Spinal cord (tissue), 10 donors: ENCODE measurements around the gene CPHXL. TPM values are rescaled to one million over a fixed set of nuclear protein-coding genes. Genes with fewer than 3 reads are reported as not detected.

ENCODE experiments used
- DNase-seq, 6 donors: peaks; one replicate each; pipeline versions ENCODE4 v3.0.0 to v3.0.0-alpha.2; 2013 to 2015; ENCODE audit warnings: low spot score in 6 of 6, low read depth in 4 of 6
- H3K27ac ChIP-seq: one replicate; pipeline ENCODE4 v1.5.1; 2013; ENCODE audit warnings: low read depth, low read length, control low read depth
- H3K27me3 ChIP-seq: one replicate; pipeline ENCODE4 v1.6.1; 2013; ENCODE audit warnings: low read length; ENCODE audit not compliant: control insufficient read depth, insufficient read depth
- H3K36me3 ChIP-seq: one replicate; pipeline ENCODE4 v1.6.1; 2013; ENCODE audit warnings: low read length; ENCODE audit not compliant: control insufficient read depth, insufficient read depth
- H3K4me1 ChIP-seq: one replicate; pipeline ENCODE4 v1.6.1; 2013; ENCODE audit warnings: low read length; ENCODE audit not compliant: control insufficient read depth, insufficient read depth
- H3K4me3 ChIP-seq: one replicate; pipeline ENCODE4 v1.5.1; 2013; ENCODE audit warnings: low read depth, low read length, control low read depth
- H3K9me3 ChIP-seq: one replicate; pipeline ENCODE4 v1.6.1; 2013; ENCODE audit warnings: low read length; ENCODE audit not compliant: control insufficient read depth, insufficient read depth
- WGBS: methylation state at CpG from one replicate; pipeline ENCODE4 v1.1.5; 2013; ENCODE audit warnings: missing lambda C conversion rate; ENCODE audit not compliant: insufficient coverage; 5-methylcytosine and 5-hydroxymethylcytosine counted together
- polyA plus RNA-seq, 2 donors: library from polyadenylated mRNA; unstranded; fragments of 120-200 nt; gene quantifications; one replicate each; pipeline ENCODE4 v1.2.1, GENCODE V29; 2013; ENCODE audit not compliant: insufficient read length in 2 of 2
- total RNA-seq, 2 donors: library from RNA; depleted of rRNA in 1 of 2; stranded (reverse); fragments of 120-200 nt in 1 of 2; fragments of >200 nt in 1 of 2; gene quantifications; one replicate each; pipeline versions ENCODE4 v1.2.3 to v1.2.4, GENCODE V29; 2013 to 2014
- donor health status: healthy.

CPHXL gene
- total and polyA plus RNA-seq, 4 donors: not detected

DNA sequence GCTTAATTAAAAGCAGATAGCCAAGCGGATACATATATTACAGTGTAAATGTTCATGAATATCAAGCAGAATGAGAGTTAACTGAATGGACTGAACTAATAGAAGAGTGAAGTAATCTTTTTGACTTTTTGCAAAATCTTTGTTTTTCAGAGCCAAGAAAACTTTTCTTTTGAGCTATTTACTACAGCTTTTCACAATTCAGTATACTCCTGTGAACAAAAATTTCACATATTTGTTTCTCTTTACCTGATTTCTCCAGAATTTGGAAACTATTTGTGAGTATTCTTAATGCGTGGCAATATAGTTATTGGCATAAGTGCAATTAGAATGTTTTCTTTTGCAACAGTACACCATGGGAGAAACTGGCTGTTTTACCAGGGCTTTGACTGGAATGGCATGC, 15.9 kb downstream of the CPHXL start:
- Histone ChIP-seq H3K4me3 (no peak overlapping the region), H3K27me3 (no peaks in the 10 kb centered on the region), H3K9me3 (peaks cover 12% of the 10 kb centered on the region), H3K36me3 (no peaks in the 10 kb centered on the region), H3K27ac (no peak overlapping the region), H3K4me1 (no peaks in the 10 kb centered on the region)
- no peak for DNase-seq
- WGBS: 100% methylated on average over 1 of the region's 2 CpGs

DNA sequence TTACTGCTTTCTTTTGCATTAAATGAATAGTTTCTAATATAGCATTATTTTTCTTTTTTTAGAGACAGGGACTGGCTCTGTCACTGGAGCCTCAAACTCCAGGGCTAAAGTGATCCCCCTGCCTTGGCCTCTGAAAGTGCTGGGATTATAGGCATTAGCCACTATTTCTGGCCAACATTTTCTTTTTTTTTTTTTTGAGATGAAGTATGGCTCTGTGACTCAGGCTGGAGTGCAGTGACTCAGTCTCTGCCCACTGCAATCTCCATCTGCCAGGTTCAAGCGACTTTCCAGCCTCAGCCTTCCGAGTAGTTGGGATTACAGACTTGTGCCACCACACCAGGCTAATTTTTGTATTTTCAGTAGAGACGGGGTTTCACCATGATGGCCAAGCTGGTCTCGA, 23.0 kb downstream of the CPHXL start:
- DNase-seq: no peak
- no peaks in the 10 kb centered on the region for H3K4me1 ChIP-seq
- whole genome bisulfite sequencing: 97% methylated on average over 3 of the region's 4 CpGs
- no peaks in the 10 kb centered on the region for H3K27me3 ChIP-seq
- no peak overlapping the region for H3K27ac ChIP-seq
- H3K9me3 ChIP-seq: no peaks in the 10 kb centered on the region
- no peak overlapping the region for H3K4me3 ChIP-seq
- no peaks in the 10 kb centered on the region for H3K36me3 ChIP-seq

DNA sequence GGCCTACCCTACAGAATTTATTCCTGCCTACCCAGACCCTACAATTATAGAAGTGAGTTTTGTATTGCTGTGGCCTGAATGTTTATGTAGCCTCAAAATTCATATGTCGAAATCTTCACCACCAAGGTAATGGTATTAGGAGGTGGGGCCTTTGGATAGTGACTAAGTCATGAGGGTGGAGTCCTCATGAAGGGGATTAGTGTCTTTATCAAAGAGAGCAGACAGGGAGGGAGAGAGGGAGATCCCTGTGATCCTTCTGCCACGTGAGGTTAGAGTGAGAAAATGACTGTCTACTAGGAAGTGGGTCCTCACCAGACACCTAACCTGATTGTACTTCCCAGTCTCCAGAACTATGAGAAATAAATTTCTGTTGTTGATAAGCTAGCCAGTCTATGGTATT, 24.0 kb downstream of the CPHXL start:
- WGBS: no CpG with 5 or more reads among the region's 2 CpGs
- no peaks in the 10 kb centered on the region for H3K27me3 ChIP-seq
- no peaks in the 10 kb centered on the region for H3K36me3 ChIP-seq
- DNase-seq: no peak
- H3K9me3 ChIP-seq: no peaks in the 10 kb centered on the region
- H3K4me3 ChIP-seq: no peak overlapping the region
- H3K4me1 ChIP-seq: no peaks in the 10 kb centered on the region
- no peak overlapping the region for H3K27ac ChIP-seq

DNA sequence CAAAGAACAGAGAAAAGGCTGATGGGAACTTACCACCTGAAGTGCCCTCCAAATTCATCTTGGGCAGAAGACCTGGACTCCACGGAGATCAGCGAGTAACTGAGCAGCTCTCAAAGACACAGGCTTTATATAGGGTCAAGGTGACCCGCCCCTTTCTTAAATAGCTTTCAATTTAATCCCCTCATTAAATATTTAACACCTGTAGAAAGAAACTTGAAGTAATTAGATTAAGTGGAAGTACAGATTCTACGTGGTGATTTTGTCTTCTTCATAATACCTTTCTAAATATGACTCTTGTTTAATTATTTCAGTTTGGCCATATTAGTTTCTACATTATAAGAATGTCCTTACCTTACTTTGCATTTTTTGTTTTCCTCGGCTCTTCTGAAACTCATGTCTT, 24.9 kb downstream of the CPHXL start, which contains the start of gene DUXB:
Gene DUXB (minus strand): TSS at position 101 of the 400 bp plus-strand sequence. CDS start 43 bp downstream, at position 58.
- Histone ChIP-seq H3K9me3 (no peaks in the 10 kb centered on the region), H3K27ac (no peak within 1 kb of the TSS), H3K36me3 (no peaks in the 10 kb centered on the region), H3K4me3 (no peak within 1 kb of the TSS), H3K27me3 (no peaks in the 10 kb centered on the region), H3K4me1 (no peaks in the 10 kb centered on the region)
- DNase-seq: no peak
- 67% methylated on average over 1 of the region's 5 CpGs for WGBS

DNA sequence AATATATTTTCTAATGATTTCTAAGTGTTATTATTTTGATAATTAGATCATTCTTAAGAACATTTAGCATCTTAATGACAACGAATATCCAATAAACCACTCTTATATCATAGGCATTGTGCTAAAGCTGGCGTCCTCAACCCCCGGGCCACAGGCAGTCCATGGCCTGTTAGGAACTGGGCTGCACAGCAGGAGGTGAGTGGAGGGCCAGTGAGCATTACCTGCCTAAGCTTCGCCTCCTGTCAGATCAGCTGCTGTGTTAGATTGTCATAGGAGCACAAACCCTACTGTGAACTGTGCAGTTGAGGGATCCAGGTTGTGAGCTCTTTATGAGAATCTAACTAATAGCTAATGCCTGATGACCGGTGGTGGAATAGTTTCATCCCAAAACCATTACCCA, 28.7 kb downstream of the CPHXL start:
- 83% methylated on average over 2 of the region's 5 CpGs for WGBS
- no peak overlapping the region for H3K4me3 ChIP-seq

DNA sequence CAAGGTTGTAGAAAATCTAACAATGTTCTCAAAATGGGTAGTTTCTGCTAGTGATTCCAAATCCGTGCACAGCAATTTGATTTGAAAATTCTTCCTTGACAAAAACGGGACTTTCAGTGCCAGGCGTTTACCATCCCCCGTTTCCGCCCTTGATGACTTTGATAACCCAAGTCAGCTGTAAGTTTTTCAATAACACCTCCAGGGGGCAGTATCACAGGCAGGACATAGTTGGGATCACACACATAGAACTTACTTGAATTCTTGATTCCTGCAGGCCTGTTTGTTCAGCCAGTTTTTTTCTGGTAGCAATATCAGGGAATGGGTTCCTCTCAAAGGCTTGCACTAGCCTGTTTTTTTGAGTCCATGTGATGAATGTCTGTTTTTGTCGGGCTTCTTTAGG, 30.6 kb downstream of the CPHXL start:
- DNase-seq: peak in 1 of 6 donors; percentile 1
- no peaks in the 10 kb centered on the region for H3K27me3 ChIP-seq
- no peaks in the 10 kb centered on the region for H3K36me3 ChIP-seq
- no peaks in the 10 kb centered on the region for H3K9me3 ChIP-seq
- no peaks in the 10 kb centered on the region for H3K4me1 ChIP-seq
- no peak overlapping the region for H3K27ac ChIP-seq
- H3K4me3 ChIP-seq: no peak overlapping the region
- 81% methylated on average over 3 of the region's 6 CpGs for WGBS

More for the DNA sequence above, 28.7 kb downstream of the CPHXL start:
- no peaks in the 10 kb centered on the region for H3K9me3 ChIP-seq
- H3K27me3 ChIP-seq: no peaks in the 10 kb centered on the region
- no peak overlapping the region for H3K27ac ChIP-seq
- no peaks in the 10 kb centered on the region for H3K4me1 ChIP-seq
- DNase-seq: no peak
- H3K36me3 ChIP-seq: no peaks in the 10 kb centered on the region

DNA sequence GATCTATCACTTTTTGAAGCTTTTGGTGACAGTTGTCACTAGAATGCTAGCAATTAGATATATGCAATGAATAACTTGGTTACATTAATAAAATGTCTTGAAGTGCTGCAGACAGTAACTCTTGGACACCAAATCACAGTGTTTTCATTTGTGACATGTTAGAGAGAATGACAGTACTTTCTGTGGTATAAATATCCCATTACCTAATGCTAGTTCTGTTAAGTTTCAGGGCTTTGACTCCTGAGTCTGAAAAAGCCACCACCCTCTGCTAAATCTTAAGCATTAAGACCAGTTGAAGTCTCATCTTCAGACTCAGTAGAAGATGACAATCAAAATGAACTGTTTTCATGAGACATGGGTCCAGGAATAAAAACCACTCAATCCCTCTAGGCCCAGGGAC, 38.9 kb downstream of the CPHXL start:
- H3K4me1 ChIP-seq: no peaks in the 10 kb centered on the region
- no peak overlapping the region for H3K27ac ChIP-seq
- no peak for DNase-seq
- H3K27me3 ChIP-seq: no peaks in the 10 kb centered on the region
- no peaks in the 10 kb centered on the region for H3K36me3 ChIP-seq
- no peaks in the 10 kb centered on the region for H3K9me3 ChIP-seq
- H3K4me3 ChIP-seq: no peak overlapping the region

DNA sequence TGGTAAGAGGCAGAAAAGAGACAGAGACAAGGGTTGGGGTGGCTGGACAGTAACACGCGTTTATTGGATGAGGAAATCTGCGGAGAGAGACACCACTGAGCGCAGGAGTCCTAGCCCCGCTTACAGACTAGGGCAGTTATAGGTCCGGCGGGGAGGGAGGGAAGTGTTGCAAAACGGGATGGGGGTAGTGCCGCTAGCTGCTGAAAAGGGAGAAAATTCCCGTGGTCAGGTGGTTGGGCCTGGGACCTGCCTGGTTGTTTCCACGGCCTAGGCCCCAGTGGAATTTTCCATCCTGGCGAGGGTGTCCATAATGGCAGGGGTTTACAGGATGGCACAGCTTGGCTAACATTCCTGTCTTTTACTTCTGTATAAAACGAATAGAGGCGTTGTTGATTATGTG, 44.0 kb downstream of the CPHXL start:
- no peaks in the 10 kb centered on the region for H3K27me3 ChIP-seq
- no peaks in the 10 kb centered on the region for H3K4me1 ChIP-seq
- H3K27ac ChIP-seq: no peak overlapping the region
- no peaks in the 10 kb centered on the region for H3K36me3 ChIP-seq
- H3K4me3 ChIP-seq: no peak overlapping the region
- H3K9me3 ChIP-seq: no peaks in the 10 kb centered on the region
- WGBS: 86% methylated on average over 14 of the region's 14 CpGs
- no peak for DNase-seq

DNA sequence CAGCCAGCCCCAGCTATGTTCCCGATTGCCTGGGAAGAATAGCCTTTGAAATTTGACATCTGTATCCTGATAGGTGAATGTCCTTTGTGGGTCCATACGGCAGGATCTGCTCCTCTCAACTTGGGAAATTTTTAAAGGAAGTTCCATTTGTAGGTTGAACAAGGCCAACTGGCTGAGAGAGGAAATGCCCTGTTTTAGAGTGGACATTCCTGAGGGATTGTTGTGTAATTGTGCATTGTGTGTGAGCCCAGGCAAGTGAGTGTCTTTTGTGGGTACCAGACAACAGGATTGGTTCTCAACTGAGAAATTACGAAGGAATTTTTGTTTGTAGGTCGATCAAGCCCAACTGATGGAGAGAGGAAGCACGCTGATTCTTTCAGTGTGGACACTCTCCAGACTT, 46.9 kb downstream of the CPHXL start:
- no peak for DNase-seq
- Histone ChIP-seq H3K4me3 (no peak overlapping the region), H3K36me3 (no peaks in the 10 kb centered on the region), H3K27me3 (no peaks in the 10 kb centered on the region), H3K27ac (no peak overlapping the region), H3K4me1 (no peaks in the 10 kb centered on the region), H3K9me3 (no peaks in the 10 kb centered on the region)
- 88% methylated on average over 3 of the region's 5 CpGs for WGBS

DNA sequence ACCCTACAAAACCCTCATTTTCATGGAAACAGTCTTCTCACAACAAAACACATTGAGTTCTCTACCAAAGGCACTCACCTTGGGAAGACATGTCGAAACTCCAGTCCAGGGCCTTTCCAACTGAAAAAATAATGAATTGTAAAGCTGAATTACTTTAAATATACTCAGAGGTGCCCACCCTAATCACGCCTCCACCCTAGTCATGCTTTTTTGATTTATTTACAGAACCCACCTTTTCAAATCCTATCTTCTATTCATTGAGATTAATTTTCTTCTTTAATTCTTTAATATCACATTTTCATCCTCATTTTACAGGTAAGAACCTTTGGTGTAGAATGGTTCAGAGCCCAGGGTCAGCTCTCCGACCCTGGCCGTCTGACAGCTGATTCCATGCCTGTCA, 49.4 kb downstream of the CPHXL start, which contains the start of gene CPHXL2:
Gene CPHXL2 (minus strand): TSS at position 101 of the 400 bp plus-strand sequence. CDS start 10 bp downstream, at position 91.
- Histone ChIP-seq H3K27ac (no peak within 1 kb of the TSS), H3K4me1 (no peaks in the 10 kb centered on the region), H3K36me3 (no peaks in the 10 kb centered on the region), H3K9me3 (no peaks in the 10 kb centered on the region), H3K4me3 (no peak within 1 kb of the TSS), H3K27me3 (no peaks in the 10 kb centered on the region)
- WGBS: 80% methylated on average over 2 of the region's 4 CpGs
- DNase-seq: no peak
